HG02938 (cell line): Measurements from ENCODE around the gene IFT80.

Experiments used
- ATAC-seq: cut with Tn5 transposase; IDR thresholded peaks from one replicate; pipeline ENCODE4 v1.9.1; 2021; ENCODE audit warnings: mild to moderate bottlenecking, moderate library complexity; ENCODE audit not compliant: unreplicated experiment

IFT80 gene

DNA sequence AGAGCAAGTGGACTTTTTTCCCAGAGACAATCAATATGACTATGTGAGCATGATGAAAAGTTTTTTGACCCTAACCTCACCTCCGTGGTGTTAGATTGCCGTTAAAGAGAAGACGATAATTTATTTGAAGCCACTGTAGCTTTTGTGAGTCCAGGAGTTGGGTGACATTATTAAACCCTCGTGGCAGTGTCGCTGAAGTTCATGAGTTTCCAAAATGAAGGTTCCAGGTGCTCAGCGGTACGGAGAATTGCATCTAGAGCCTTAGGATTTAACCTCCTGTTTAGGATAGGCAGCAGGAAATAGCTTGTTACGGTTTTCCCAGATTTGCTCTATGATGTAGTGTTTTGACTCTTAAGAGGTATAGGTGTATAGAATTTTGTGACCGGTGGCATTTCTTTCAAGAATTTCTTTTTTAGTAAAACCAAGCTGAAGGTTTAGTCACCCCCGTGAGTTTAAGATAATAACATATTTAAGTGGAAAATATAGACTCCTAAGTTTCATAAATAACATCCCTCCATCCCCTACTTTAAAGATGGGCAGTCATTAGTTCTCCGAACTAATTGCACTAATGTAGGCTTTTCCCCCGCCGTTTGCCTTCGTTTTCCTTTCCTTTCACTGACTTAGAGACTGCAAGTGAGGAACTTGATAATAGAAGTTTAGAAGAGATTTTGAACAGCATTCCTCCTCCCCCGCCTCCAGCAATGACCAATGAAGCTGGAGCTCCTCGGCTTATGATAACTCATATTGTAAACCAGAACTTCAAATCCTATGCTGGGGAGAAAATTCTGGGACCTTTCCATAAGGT is 2.5 kb upstream of the IFT80 start:
- ATAC-seq = no peak

DNA sequence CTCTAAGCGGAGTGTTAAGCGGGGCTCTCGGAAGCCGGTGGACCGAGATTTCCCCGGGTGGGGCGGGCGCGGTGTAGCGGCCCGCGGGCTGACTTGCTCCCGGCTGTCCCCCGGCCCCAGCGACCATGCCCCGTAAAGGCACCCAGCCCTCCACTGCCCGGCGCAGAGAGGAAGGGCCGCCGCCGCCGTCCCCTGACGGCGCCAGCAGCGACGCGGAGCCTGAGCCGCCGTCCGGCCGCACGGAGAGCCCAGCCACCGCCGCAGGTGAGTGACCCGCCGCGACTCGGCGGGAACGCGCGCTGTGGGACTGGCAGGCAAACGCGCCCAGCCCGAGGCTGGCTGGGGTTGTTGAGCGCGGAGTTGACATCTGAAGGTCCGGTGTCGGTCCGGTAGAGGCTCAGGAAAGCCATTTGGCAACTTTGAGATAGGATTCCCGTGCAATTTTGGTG is 1.7 kb upstream of the IFT80 start:
- ATAC-seq = no peak

- peak; percentile 4 for ATAC-seq
Observed at GRCh38 chr3:160400030-160400701, 1.1 kb upstream of the IFT80 start.

- peak; percentile 8 for ATAC-seq
Observed at GRCh38 chr3:160398820-160399124, 253 bp downstream of the IFT80 start.

DNA sequence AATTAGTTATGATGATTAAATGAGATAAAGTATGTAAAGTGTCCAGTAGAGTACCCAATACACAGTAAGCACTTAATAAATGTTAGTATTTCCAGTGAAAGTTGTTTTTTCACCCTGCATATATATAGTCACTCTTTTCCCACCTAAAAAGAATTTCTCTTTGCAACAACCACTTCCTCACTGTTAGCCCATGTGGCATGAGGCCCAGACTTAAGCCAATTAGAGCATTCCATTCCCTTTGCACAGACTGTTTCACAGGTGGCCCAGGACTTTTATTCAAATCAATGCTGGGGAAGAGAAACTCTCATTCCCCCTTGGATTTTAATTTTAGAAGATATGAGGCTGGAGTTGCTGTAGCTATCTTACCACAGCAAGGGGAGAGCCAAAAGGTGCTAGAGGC is 3.7 kb downstream of the IFT80 start:
- no peak for ATAC-seq

- no peak for ATAC-seq
Observed at GRCh38 chr3:160394009-160394392, 5.0 kb downstream of the IFT80 start.

DNA sequence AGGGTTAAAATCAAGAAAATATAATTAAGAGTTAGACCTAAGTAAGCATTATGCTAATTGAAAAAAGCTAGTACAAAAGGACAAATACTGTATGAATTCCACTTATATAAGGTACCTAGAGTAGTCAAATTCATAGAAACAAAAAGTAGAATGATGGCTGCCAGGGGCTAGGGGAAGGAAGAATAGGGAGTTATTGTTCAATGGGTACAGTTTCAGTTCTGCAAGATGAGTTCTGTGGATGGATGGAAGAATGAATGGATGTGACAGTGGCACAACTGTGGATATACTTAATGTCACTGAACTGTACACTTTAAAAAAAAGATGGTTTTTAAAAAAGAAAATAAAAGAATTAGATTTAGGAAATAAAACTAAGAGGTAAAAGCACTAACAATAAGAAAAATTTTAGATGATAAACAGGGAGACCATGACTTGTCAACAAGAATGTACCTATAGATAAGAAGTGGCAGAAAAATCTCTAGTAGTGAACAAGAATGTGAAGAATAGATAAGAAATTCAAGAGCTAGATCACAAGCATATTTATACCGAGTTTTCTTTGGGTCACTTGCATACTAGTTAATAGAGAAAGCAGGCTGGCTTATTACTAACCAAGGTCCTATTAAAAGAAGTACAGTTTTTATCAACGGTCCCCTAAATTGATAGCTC is 5.5 kb downstream of the IFT80 start:
- ATAC-seq = no peak

- ATAC-seq = no peak
Observed at GRCh38 chr3:160392798-160393197, 6.2 kb downstream of the IFT80 start.

DNA sequence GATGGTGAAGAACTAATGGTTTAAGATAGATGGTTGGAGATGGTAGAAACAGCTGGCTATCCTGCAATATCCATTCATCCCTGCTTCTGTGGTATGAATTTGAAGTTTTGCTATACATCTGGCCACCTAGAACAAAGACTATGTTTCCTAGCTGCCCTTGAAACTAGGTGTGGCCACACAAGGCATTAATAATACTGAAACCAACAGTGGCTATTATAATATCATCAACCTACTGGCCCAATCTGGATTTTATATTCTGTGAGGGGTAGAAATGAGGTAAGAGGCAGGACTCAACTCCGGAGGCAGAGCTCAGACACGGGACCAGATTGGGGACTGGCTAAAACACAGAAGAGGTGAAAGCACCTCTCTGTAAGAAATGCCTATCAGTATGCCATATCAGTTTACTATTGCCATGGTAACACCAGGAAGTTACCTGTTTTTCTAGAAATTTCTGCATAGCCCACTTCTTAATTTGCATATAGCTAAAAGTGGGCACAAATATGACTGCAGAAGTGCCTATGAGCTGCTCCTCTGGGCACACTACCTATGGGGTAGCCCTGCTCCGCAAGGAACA is 8.4 kb downstream of the IFT80 start:
- ATAC-seq = peak; percentile 70

DNA sequence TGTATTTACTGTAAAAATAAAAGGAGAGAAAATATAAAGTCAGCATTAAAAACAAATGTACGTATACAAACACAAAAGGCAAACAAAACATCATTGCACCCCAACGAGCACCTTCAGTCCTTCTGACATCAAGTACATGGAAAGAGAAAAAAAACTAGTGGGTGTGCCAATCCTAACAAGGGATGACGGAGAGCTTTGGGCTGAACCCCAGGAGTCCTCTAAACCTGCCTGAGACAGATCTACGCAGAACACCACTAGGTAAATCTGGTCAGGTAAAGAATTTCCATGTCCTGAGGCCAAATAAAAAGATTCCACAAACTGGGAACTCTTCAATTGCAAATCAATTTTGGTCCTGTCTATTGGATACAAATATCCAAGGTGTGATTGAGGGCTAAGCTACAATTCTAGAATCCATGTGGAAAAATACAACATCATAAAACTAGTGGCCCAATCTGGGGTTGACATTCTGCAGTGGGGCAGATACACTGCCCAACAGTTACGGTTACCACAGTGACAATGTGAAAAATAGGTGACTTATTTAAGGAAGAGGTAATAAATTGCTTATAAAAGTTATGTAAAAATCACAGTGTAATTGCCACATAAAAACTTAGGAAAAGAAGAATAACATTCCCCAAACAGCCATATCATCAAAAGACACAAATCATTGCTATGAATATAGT is 14.2 kb downstream of the IFT80 start:
- ATAC-seq = no peak

GRCh38 chr3:160381470-160381869 is 17.6 kb downstream of the IFT80 start:
- ATAC-seq = no peak

GRCh38 chr3:160379628-160380214 is 19.3 kb downstream of the IFT80 start:
- no peak for ATAC-seq

GRCh38 chr3:160378331-160379109 is 20.5 kb downstream of the IFT80 start:
- ATAC-seq = no peak

DNA sequence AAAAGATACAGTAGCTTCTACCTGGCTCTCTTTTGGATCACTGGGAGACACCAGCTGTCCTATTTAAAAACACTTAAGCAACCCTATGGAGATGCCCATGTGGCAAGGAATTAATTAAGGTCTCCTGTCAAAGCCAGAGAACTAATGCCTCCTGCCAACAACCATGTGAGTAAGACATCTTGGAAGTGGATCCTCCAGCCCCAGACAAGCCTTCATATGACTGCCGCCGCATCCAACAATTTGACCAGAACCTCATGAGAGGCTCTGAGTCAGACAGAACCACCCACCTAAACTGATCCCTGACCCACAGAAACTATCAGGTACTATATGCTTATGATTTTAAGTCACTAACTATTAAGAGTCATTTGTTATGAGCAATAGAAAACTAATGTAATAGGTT is 22.3 kb downstream of the IFT80 start:
- no peak for ATAC-seq

DNA sequence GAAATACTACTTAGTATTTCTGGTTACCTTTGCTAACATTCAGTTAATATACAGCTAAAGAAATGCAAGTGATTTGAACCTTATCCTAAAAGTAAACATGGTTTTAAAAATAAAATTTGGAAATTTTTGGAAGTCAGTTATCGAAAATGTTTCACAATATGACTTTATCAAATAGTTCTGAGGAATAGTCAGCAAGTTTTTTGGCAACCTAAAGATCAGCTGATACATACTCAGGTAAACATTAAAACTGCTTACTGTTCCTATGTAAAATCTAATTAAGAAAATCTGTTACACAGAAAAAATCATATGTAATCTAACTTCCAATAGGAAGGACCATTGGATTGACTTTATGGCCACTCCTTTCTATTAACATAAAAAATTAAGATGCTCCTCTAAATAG is 24.1 kb downstream of the IFT80 start:
- no peak for ATAC-seq

DNA sequence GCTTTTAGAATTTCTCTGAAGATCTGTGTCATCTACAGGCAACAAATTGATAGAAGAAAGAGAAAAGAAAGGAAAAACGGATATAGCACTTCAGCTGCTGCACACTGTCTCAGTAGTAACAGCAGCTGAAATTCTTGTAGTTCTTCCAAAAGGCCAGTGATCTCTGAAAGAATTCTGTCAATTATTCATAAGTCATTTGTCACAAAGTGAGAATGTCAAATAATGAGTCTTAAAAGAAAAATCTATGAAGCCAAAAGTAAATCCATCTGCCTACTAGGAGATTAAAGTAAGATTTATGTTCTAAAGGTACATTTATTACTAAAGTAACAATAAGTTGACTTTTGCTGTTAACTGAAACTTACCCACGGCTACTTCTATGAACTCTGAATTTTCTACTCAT is 24.6 kb downstream of the IFT80 start:
- ATAC-seq = no peak

DNA sequence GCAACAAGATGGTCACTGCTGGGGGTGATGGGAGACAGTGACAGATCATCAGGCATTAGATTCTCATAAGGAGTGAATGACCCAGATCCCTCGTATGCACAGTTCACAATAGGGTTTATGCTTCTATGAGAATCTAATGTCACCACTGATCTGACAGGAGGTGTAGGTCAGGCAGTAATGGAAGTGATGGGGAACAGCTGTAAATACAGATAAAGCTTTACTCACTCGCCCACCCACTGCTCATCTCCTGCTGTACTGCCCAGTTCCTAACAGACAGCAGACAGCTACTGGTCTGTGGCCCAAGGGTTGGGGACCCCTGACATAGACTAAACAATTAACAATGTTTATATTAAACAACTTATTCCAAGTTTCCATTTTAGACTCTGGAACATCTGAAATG is 25.4 kb downstream of the IFT80 start:
- no peak for ATAC-seq

DNA sequence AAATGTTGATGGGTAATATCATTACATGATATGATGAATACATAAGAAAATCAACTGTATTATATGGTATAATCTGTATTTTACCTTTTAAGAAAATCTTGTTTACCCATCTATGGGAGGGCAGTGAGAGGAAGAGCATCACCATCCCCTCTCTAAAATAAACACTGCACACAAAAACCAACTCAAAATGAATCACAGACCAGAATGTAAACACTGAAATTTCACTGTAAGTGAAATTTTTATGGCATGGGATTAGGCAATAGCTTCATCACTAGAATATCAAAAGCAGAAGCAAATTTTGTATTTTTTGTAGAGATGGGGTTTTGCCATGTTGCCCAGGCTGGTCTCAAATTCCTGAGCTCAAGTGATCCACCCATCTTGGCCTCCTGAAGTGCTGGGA is 26.2 kb downstream of the IFT80 start:
- ATAC-seq = no peak

DNA sequence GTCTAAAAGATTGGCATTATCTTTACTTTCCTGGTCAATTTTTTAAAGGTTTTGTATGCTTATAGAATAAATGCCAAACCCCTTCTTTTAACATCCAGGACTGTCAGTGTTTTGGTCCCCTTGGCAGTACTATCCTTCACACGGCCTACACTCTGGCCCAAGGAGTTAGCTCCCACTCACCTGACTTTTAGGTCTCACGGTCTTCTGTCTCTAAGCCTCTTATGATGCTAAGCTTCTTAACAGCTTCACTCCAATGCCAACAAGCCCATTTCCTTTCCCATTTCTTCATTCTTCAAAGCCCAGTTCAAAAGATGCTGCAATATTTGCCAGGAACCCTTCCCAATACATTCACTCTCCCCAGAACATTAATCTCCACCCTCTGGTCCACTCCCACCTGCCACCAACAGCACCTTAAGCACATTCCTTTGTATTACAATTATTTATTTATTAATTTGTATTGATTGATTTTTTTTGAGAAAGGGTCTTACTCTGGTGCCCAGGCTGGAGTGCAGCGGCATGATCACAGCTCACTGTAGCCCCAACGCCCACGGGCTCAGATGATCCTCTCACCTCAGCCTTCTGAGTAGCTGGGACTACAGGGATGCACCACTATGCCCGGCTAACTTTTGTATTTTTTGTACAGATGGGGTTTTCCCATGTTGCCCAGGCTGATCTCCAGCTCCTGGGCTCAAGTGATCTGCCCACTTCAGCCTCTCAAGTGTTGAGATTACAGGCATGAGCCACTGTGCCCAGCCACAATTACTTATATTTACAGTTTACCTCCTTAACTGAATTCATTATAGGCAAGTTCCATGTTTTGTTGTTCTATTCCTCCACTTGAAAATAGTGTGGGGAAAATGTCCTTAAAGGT is 27.8 kb downstream of the IFT80 start:
- no peak for ATAC-seq
